H54 (cell line): Measurements from ENCODE around the gene RAX.

ENCODE experiments used
- DNase-seq: peaks from one replicate; pipeline ENCODE4 v3.0.0; 2011; ENCODE audit warnings: low spot score, mixed read lengths; ENCODE audit not compliant: insufficient read length
- FAIRE-seq: peaks from 3 replicates; lab custom pipeline; 2011; peaks lifted over from hg19 to GRCh38; lab: Jason Lieb, UNC
- POLR2A ChIP-seq: IDR thresholded peaks from 2 replicates; pipeline ENCODE4 v1.6.1; 2011; ENCODE audit warnings: low read depth, mild to moderate bottlenecking, low read length

Gene RAX

DNA sequence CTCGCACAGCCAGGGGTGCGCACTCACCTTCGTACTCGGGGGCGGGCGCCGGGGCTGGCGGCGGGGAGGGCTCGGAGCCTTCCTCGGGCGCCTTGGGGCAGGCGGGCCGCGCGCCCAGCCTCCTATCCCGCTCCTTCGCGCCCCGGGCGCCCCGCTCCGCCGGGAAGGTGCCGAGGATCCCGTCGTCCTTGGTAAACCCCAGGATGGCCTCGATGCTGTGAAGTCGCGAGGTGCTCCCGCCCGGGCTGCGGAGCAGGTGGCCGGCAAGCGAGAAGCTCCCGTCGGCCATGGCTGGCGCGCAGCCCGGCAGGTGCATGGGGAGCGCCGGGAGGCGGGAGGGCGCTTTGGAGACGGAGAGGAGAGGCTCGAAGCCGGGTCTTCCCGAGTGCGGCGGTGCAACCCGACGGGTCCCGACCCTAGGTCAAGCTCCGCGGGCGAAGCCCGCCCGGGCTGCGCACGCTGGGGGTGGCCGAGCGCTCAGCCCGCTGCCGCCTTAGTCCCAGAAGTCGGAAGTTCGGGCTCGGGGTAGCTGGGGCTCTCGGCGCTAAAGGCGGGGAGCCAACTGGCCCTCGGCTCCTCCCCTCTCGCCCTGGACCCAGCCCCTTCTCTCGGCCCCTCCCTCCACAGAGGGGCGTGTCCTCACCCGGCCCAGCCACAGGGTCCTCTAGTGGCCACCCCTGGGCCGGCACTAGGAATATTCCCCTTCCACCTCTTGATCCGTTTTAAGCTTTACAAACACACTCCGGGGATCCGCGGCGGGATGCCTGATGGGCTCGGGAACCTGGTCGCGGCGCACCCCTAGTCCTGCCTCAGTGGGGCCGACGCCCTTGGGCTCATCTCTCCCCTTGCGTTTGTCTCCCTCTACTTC lies at the start of gene RAX:
RAX (minus strand) TSS at position 564 of the 868 bp plus-strand sequence; CDS start at position 316, 248 bp downstream.
- TF ChIP-seq POLR2A = no peak
- FAIRE-seq (no peak), DNase-seq (no peak)

DNA sequence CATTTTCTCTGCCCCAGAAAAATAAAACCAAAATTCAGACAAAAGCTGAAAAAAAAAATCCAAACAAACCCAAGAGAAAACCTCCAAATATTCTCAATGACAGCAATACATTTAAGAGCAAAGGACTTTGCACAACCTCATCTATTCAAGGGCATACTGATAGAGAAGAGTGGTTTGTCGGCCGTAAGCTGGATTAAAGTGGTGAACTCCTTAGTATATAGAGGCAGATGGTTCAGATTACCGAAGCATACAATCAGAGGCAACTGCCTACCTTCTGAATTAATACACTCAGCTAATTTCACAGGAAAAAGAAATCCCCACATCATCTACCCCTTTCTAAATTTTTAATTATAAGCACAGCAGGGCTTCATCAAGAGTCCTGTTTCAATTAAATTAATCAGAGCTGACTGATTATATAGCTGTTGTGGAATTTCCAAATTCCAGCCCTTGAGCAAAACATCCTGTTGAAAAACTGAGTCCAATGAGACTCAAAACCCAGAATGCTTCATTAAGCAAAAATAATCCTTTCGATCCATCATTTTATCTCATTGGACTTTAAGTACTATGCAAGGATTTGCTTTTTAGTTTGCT lies 45.3 kb upstream of the RAX start, which contains the start of gene CPLX4:
CPLX4 (minus strand) TSS at position 190 of the 591 bp plus-strand sequence; CDS start at position 3, 187 bp downstream.
- no peak for TF ChIP-seq POLR2A
- DNase-seq (no peak), FAIRE-seq (no peak)

DNA sequence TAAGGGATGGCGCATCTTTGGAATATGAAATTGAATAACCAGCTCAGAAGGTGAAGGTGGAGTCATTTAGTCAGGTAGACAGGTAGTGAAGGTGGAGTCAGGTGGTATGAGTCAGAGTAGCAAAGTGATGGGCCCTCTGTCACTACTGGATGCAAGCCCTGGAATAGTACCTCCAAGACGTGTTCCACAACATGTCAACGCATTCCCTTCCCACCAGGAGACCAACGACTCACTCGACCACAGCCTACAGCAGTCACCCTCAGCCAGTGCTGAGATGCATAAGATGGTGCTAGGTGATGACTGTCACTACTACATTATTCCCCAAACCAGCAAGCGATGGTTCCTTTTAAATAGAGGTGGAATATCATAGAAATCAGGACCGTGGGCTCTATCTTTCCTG lies 38.4 kb upstream of the RAX start:
- TF ChIP-seq POLR2A = no peak
- peak; percentile 40 for DNase-seq
- FAIRE-seq = peak; percentile 88

DNA sequence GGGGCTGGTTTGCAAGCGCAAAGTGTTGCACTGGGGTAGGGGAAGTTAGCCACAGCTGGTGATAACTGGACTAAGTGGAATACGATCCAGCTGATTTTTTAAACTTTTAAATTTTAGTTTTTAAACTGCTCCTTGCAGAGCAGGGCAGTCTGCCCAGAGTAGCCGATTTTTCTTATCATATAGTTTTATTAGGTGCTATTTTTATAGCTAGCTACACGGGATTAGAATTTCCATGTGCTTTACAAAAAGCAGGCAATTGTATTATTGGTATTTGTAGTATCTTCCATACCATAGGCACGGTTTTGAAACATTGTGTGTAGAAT lies 35.6 kb upstream of the RAX start:
- DNase-seq (no peak), FAIRE-seq (no peak)
- TF ChIP-seq POLR2A = no peak

DNA sequence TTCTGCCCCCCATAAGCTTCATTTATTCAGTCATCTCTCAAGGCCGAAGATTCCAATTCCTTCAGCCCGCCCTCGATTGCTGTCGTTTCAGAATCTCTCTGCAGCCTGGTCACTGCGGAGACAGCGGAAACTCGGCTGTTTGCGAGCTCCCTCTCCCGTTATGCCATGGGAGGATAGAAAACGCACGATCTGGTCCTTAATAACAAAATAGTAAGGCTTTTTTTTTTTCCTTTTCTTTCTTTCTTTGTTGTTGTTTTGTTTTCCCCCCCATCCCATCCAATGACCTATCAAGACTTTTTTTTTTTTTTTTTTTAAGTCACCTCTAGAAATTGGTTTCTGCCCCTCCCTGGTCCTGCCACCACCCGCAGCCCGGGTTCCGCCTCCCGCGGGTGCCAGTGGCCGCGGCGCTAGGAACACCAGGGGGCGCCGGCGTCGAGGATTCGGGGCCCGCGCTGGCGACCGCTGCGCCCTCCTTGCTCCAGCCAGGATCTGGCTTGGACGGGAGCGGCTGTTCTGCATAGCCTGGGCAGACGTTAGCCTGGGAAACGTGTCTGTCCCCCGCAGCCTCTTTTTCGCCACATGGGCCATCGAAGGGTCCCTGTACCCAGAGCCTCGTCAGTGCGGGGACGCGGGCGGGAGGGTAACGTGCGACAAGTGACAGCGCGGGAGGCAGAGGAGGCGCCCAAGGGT lies 35.1 kb upstream of the RAX start:
- TF ChIP-seq POLR2A = no peak
- DNase-seq (peak; percentile 48), FAIRE-seq (no peak)

DNA sequence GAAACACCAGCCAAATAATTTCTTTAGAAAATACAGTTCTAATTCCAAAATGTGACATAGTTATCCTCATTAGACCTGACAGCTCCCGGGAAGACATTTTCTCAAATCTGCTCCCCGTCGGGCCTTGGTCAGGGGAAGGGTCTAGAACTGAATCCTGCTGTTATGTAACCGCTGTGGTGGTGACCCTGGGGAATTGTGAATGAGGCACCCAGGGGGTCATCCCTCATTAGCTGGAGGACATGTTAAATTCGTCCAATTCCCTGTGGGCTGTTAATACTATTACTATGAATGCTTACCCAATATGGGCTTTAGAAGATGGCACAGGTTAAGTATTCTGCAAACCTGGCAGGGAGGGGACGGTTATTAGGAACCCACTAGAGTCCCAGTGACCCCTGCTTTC lies 33.4 kb upstream of the RAX start:
- no peak for TF ChIP-seq POLR2A
- FAIRE-seq = no peak
- no peak for DNase-seq

DNA sequence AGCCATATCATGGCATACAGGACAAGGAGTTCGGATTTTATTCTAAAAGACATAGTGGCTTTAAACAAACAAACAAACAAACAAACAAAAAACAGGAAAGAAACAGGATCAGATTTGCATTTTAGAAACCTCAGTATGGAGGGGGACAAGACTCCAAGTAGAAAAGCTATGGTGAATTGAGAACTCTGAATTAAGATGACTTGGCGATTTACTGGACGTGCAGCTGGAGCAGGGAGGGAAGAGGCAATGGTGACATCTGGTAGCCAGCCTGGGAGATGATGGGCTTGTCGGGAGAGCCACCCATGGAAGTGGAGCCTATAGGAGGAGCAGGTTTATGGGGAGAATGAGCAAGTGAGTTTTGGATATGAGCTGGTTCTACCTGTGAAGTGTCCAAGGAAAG lies 32.0 kb upstream of the RAX start:
- no peak for FAIRE-seq
- no peak for TF ChIP-seq POLR2A
- no peak for DNase-seq

DNA sequence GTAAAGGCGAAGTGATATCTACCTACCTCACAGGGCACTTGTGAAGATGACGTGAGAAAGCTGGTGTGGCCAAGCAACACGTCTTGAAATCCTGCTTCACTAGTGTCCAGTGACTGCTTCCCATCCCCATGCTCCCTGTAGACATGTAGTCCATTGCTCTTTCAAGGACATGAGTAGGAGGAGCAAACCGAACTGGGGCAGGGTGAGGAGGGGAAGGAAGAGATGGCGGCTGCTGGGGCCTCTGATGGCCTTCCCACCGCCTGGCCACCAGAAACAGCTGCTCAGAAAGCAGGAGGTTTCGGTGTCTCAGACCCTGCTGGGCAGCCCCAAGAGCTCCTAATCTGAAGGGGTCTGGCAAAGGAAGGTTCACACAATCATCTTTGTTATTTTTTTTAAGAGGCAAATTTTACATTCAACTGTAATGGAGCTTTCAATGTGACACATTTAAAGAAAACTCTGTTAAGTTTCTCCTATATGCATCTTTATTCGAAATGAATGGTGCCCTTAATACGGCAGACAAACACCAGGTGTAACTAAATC lies 30.5 kb upstream of the RAX start:
- no peak for DNase-seq
- TF ChIP-seq POLR2A = no peak
- FAIRE-seq = no peak

DNA sequence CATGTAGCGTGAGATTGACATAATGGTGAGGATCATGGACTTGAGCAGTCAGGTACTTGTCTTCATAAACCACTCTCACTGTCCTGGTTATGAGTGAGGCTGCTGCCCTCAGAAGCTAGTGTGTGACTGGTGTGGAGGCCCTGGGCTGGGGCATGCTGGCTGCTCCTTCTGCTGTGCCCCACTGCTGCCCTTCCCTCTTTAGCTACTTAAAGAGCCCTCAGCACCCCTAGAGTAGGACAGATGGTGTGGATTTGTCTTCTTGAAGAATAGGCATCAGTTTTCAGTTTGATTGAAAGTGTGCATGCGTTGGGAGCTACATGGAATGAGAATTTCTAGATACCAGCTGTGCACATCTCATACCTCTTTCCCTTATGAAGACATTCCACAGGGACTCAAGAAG lies 29.8 kb upstream of the RAX start:
- FAIRE-seq (no peak), DNase-seq (no peak)
- no peak for TF ChIP-seq POLR2A

DNA sequence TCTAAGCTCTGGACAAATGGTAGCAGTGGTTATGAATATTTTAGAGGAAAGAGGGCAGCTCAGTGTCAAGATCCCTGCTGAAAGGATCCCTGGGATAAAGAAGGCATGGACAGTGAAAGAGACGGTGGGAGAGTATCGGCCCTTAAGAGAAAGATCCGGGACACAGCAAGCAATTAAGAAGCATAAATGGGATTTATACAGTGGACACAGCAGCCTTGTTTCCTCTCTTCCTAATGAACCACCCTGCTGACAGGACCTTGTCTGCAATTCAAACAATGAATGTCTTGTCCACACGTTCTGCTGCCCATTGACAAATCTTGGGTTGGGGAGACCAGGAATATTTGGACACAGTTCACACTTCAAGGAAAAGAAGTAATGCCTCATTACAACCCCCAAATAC lies 28.7 kb upstream of the RAX start:
- no peak for DNase-seq
- no peak for FAIRE-seq
- TF ChIP-seq POLR2A = no peak

DNA sequence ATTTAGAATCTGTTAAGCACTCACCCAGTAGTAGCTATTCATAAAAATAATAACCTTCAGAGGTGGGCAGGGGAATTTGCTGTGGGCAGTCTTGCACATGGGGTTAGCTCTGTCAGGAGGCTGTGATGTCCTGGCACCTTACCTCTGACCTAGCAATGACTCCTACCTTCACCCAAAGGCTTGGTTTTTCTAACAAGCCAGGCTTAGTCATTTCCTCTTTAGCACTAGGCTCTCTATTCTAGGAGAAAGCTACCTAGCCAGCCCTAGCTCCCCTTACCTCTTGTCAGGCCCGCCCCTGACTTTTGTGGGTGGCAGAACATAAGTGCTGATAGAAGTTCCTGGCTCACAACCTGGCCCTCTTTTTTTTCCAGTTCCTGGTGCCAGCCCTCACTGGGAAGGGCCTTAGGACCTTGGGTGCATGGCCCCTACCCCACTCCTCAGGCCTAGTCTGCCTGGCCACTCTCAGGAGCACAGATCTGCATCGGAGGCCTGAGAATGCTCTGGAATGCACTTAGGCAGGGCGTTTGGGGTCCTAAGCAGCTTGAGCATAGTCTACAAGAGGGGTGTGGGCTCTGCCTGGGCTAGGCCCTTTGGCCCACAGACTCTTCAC lies 27.5 kb upstream of the RAX start:
- DNase-seq (peak; percentile 18), FAIRE-seq (peak; percentile 67)
- no peak for TF ChIP-seq POLR2A

DNA sequence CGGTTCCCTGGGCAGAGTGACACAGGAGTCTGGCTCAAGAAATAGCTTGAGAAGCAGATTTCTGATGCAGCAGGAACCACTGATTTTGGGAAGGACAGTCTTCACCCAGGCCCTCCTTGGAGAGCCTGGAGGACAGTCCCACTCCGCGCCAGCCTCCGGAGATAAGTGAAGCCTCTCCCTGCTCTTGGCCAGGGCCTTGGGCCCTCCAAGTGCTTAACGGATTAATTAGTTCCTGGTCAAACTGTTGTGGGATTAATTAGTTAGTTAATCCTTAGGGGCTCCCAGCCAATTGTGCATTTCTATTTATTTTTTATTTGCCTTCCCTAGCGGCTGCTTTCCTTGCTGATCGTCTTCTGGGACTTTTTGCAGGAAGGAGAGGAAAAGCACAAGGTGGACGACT lies 25.6 kb upstream of the RAX start:
- no peak for TF ChIP-seq POLR2A
- DNase-seq = no peak
- no peak for FAIRE-seq

DNA sequence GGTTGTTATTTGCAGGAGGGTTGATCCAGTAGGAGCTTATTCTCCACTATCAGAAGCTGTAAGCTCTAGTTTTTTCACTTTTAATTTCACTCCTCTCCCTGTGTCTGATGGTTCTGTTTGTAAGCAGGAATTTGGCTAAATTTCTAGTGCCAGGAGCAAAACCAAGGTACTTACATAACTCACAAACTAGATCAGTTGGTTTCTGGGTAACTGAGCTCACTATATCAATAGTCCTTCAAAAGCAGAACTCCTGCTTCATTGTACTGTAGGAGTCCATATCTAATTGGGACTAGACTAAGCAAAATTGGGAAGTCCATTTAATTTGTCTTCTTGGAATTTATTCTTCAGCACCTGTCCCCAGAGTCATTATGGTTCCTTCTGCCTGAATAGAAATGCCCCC lies 20.1 kb upstream of the RAX start:
- no peak for TF ChIP-seq POLR2A
- DNase-seq = no peak
- FAIRE-seq = no peak

DNA sequence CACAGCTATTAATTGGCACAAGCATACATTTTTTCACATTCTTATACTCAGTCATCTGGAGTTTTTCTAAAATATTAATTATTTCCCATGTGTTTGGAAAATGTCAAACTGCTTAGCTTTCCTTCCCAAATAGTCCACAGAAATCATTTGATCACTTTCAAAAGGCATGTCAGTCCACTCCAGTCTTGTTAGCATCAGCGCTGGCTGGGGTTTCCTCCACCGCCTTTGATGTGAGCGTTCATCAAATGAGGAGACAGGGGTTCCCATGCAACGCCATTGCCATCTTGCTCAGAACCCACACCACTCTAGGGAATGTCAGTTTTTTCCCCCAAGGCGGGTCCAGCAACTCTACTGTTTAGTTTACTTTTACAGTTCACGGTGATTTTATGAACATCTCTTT lies 13.1 kb upstream of the RAX start:
- FAIRE-seq (no peak), DNase-seq (no peak)
- TF ChIP-seq POLR2A = no peak

DNA sequence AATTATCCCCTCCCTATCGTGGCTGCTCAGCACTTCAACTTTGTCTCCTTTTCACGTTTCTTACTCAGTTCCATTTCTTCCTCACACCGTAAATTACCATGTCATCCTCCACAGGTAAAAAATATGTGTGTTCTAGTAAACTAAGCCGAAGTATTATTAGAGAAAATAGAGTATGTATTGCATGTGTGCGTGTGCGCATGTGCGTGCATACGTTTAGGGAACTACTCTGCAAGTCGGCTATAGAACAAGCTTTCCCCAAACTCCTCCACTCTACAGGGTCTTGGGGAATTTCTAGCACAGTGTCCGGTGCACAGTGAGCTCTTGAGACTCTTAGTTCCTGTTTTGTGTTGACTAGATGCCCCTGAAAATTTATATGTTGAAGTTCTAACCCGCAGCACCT lies 9.1 kb upstream of the RAX start:
- DNase-seq = no peak
- FAIRE-seq = no peak
- no peak for TF ChIP-seq POLR2A
